HG03039 (cell line): ENCODE data around the gene FAM181B.

ENCODE experiments used
- ATAC-seq: cut with Tn5 transposase; IDR thresholded peaks from one replicate; pipeline ENCODE4 v1.9.1; 2021; ENCODE audit warnings: mild to moderate bottlenecking, moderate library complexity; ENCODE audit not compliant: unreplicated experiment

Gene FAM181B

DNA sequence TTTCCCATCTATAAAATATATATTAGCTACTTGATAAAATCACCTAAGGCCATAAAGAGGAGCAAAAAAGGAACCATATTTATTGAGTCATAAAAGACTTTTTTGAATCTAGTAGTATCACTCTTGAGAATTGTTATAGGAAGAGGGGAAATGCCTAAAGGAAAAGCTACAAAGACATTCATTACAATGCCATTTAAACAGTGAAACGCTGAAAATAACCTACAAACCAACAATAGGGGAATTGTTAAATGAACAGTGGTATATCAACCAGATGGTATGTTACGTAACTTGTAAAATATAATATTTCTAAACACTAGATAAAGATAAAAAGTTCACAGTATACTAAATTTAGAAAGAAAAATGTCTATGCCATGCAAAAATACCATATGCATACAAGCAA is 47.5 kb downstream of the FAM181B start:
- ATAC-seq: no peak

- ATAC-seq: no peak
Measured at GRCh38 chr11:82683029-82683428, 50.6 kb downstream of the FAM181B start.

DNA sequence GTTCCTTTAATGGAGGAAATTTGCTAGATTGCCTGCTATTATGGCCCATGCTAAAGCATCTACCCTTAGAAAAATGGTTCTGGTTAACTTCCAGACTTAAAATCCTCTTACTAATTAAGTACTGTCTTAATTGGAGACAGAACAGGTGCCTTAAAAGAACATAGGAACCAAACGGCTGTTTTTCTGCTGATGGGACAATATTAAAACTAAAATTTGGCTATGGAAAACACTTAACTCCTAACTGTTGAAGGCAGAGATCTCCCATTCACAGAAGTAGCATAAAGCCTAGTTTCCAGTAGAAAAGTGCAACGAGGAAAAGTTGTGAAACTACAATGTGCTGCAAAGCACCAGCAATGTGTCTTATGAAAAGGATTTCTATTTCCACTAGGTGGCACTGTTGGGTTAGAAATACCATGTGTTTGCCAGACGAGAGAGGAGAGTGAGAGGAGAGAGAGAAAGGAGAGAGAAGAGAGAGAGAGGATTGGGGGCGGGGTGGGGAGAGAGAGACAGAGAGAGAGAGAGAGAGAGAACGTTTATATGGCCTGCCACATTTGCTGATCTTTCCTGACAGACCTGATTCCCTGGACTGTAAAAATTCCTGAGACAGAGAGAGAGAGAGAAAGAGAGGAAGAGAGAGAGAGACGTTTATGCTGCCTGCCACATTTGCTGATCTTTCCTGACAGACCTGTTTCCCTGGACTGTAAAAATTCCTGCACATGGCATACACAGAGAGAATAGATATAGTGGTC is 51.5 kb downstream of the FAM181B start:
- ATAC-seq: peak; percentile 80

GRCh38 chr11:82680252-82680651 is 53.4 kb downstream of the FAM181B start:
- ATAC-seq: no peak
